ENCODE data around the gene GYS2.

GRCh38 chr12:21576431-21576830, 28.2 kb downstream of the GYS2 start:
- TF ChIP-seq CTCF (IDR thresholded peaks at IDR 0.05) (no peak), POLR2A (IDR thresholded peaks at IDR 0.05) (no peak)

All from lower leg skin (tissue), 3 donors.